NCI-H2171 treated with DMSO at 0.1 percent for 48 hours (cell line): ENCODE measurements around the gene NSDHL.
"Not testable (repeated sequence)": the region's sequence is repeated elsewhere in the genome, so short reads cannot be mapped to it uniquely, and the experiment has no call there.

ENCODE experiments used
- DNase-seq: peaks from one replicate; lab custom pipeline; 2025; lab: John Stamatoyannopoulos, UW

NSDHL gene

DNA sequence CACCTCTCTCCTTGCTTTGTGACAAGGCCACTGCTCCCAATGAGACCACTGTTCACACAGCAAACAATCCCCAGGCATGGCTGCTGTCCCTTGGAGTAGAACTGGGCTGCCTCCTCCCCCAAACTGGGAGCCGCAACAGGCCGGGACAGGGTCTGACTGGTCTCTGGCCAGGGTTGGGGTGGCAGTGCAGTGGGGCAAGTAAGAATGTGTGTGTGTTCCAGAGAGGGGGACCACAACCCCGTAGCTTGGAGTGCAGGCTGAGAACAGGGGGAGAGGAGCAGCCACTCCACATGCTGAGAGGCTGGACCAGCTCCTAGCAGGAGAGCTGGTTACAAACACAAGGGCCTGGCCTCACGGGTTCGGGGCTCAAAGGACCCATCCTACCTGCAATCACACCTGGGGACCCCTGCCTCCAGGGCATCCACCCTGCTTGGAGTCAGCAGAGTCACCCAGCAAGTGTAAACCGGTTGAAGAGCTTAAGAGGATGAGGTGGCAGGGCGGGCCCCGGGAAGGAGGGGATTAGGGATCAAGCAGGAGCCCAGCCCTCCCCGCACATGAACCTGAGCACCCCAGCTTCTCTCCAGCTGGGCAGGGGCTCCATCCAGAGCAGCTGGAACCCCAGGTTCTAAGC is 63.2 kb downstream of the NSDHL start:
- DNase-seq = no peak

GRCh38 chrX:152895121-152895520 is 64.3 kb downstream of the NSDHL start:
- no peak for DNase-seq

- DNase-seq = no peak
Measured at GRCh38 chrX:152895724-152896420, 65.0 kb downstream of the NSDHL start.

GRCh38 chrX:152896450-152896849 is 65.6 kb downstream of the NSDHL start:
- no peak for DNase-seq

DNA sequence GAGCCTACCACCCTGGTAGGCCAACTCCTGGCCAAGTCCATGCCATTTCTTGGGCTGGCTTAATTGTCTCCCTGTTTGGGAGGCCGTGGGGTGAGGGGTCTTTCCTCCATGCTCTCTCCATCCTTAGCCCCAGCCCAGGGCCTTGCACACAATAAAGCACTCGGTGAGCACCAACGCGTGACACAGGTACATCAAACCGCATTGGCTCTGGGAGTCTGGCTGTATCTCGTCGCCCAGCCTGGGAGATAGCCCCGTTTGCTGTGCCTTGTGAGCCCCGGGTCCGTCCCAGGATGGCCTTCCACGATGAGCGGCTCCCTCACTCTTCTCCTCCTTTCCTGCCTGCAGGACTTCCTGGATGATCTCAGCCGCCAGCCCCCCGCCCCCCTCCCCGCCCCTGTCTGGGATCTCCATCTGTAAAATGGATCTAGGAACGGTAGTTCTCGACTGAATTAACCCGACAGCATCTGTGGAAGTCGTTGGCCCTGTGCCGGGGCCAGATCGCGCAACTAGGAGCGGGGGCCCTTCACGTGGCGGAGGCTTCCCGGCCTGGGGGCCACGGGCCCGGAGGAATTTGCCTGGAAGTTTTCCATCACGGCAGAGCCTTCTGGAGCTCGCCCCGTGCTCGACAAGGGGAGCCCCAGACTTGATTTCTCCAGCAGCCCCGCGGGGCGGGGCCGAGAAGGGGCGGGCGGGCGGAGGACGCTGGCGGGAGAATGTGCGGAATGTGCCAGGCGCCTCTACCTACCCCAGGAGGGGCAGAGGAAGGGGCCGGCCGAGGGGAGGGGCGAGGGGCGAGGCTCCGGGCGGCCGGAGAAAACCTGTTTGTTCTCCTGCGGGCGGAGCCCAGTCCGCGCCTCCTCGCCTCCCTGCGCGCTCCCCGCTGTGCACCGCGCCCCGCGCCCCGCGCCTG is 66.6 kb downstream of the NSDHL start, which contains the start of gene ZNF185:
Gene ZNF185, plus strand, starts transcription at position 846 of the 910 bp plus-strand sequence. CDS start 16,423 bp downstream, outside the sequence.
- no peak for DNase-seq

DNA sequence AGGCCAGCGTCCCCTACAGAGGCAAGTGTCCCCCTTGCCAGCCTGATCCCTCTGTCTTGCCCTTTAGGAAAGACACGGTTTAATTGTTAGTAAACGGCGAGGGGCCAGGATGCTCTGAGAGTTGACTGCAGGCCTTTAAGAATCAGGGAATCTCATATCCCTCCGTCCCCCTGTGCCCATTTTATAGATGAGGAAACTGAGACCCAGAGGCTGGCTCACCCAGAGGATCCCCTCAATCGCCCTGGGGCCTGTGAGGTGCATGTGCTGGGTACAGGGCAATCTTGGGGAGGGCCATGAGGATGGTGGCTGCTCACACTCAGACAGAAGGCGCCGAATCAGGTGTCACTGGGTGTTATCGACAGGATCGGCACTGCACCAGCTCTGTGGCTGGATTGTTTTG is 67.6 kb downstream of the NSDHL start:
- DNase-seq = no peak

DNA sequence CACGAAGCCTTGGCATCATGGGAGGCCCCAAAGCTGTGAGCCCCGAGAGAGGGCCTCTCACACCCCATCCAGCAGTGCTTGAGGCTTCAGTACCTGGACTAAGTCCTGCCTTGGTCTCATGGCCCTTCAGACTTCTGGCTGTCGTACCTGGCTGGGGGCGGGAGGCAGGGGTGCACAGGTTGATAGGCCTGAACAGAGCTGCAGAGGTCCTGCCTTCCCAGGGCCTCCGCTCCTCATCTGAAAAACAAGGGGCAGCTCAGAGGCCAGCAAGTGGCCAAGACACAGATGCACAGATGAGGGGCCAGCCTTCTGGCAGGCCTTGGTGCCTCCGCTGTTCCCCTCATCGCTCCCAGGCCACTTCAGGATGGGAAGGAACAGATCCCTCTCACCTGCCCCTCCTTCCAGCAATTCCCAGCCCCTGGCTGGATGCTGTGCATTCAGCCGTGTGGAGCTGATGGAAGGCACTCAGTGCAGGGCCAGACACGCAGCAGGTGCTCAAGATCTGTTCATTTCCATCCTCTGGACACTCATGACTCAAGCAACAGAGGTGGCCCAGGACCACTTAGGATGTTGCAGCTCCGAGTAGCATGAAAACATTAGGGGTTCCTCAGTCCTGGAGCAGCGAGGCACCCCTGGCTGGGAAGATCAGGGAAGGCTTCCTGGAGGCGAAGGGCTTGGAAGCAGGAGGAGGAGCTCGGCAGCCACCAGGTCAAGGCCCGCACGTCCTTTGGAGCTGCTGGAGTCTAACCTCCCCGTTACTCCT is 68.4 kb downstream of the NSDHL start:
- peak; percentile 10 for DNase-seq

DNA sequence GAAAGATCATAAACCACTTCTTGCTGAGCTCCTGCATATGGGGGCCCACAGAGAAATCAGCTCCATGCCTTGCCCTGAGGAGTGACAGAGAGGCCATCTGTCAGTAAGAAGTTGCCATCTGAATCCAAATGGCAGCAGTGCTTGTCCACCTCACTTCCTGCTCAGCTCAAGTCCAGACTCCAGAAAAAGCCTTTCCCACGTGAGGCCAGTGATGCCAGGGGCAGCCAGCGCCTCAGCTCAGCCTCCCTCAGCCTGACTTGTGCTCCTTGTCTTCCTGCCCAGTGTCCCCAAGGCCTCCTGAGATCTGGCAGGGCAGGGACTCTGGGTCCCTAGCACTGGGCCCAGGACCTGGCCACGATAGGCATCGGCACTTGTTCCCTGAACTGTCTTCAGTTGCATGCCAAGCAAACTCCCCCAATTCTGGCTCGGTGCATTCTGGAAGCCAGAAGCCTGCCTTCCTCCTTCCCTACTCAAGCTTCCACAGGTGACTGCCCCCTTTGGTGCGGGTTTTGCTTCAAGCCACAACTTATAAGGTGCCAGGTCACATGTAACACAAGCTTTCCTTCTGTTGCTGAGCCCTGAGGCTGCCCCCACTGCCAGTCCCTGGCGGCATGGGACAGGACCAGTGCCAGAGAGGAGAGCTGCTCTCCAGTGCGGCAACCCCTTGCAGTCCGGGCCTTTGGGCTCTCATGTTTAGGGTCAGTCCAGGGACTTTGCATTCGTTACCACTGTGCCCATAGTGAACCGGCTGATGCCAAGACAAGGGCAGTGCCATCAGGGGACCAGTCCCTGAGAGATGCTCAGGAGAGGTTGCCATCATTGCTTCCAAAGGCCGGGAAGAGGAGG is 69.2 kb downstream of the NSDHL start:
- DNase-seq = no peak

DNA sequence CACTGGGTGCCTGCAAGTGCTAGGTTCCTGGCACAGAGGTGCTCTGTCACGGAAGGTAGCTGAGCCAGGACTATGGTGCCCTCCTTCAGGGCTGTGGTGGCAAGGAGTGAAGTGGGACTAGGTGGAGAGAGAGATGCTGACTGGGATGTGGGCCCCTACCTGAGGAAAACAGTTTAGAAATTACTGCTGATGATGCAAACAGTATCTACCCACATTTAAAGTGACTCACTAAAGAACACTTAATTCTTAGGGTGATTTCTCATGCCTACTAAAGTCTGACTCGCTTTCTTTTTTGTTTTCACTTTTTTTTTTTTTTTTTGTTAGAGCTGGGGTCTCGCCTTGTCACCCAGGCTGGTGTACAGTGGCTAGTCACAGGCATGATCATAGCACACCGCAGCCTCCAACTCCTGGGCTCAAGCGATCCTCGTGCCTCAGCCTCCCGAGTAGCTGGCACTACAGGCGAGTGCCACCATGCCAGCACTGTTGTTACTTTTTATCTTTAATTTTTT is 70.1 kb downstream of the NSDHL start:
- no peak for DNase-seq

GRCh38 chrX:152901816-152902501 is 71.1 kb downstream of the NSDHL start:
- DNase-seq = no peak

GRCh38 chrX:152902502-152902820 is 71.6 kb downstream of the NSDHL start:
- no peak for DNase-seq

- DNase-seq = no peak
Measured at GRCh38 chrX:152903589-152903988, 72.7 kb downstream of the NSDHL start.

GRCh38 chrX:152904151-152905080 is 73.6 kb downstream of the NSDHL start:
- peak; percentile 13 for DNase-seq

DNA sequence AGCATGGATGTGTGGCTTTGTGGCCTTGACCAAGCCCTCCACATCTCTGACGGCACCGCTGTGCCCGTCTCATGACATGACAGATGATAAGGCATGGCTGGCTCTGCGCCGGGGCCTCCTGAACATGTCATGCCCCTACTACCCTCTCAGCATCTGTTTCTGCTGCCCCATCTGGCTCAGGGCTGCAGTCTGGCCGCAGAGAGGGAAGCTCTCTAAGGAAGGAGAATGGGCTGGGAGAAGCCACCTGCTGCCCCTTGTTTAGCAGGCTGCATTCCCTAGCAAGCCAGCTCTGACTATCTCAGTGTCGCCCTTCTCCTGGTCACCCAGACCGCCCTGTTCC is 74.2 kb downstream of the NSDHL start:
- DNase-seq = peak; percentile 24

DNA sequence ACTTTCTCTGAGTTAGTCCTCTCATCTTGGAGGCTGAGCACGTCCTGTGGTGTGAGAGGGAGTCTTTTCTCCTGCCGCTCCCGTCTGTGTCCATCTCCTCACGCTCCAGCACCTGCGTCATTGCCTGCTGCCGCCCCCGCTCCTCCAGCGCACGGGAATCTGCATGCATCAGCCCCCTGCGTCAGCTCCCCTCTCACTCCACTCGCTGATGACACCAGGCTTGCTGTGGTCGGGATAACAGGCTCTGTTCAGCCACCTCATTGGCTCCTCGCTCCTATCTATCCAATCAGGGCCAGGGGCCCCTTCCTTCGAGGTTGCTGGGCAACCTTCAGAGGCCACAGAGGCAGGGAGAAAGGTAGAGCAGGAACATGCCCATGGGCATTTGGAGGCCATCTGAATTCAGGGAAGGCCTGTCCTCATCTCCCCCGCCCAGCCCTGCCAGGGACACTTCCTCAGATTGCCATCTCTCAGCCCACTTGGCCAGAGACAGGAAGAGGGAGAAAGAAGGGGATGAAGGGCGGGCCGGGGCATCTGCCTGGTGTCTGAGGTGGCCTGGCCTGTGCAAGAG is 76.3 kb downstream of the NSDHL start:
- no peak for DNase-seq

GRCh38 chrX:152908486-152908885 is 77.6 kb downstream of the NSDHL start:
- no peak for DNase-seq

DNA sequence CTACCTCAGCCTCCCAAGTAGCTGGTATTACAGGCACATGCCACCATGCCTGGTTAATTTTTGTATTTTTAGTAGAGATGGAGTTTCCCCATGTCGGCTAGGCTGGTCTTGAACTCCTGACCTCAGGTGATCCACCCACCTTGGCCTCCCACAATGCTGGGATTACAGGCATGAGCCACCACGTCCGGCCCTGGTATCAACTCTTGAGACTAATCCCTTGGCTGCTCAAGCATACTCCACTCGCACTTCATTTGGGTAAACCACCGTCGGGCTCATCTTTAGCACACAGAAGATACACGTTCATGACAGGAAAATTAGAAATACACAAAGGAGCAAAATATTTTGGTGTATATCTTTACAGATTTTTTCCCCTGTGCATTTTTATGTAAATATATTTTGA is 79.2 kb downstream of the NSDHL start:
- not testable (repeated sequence) for DNase-seq

DNA sequence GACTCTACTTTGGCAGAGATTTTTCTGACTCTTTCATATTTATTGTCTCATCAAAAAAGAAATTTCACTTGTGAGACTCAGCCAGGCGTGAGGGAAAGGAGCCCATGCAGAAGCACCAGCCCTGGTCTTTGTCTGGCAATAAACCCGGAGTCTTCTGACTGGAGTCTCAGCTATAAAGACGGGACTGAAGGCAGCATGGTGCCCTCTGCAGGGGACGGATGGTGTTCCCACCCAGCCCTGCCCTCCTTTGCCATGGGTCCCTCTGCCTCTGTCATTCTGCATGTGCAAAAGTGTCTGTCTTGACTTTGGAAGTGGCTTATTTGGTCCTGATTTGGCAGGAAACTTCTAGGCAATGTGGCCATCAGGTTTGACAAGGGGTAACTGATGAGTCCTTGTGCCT is 81.2 kb downstream of the NSDHL start:
- DNase-seq = no peak

DNA sequence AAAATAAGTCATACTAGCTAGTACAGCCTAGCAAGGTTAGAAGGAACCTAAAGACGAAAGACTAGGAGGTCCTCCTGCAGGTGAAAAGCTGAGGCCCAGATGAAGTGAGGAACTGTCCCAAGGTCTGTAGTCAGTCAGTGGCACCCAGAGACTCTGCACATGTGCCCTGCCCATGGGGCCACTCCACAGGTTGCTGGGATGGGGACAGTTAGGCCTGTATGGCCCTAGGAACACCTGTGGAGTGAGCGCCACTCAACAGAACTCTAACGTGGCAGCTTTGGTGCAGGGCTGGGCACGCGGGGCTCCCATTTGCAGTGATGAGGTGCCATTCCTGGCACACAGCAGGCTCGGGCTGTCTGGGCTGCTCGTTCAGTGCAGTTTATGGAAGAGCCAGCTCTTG is 81.8 kb downstream of the NSDHL start:
- DNase-seq = no peak
